Panc1 (cell line): ENCODE data around the gene CFAP20DC. TPM values are rescaled to one million over a fixed set of nuclear protein-coding genes. Genes with fewer than 3 reads are reported as not detected.

Experiments
- ATAC-seq: fragments of 200-7000 bp; cut with Tn5 transposase; 2 replicates; pipeline ENCODE4 v1.9.1; 2020; ENCODE audit warnings: mild to moderate bottlenecking, moderate library complexity
- BruUV-seq: library from RNA; stranded (reverse); fragments of 400-500 nt; replicated peaks from 2 replicates; lab custom pipeline; 2021; lab: Mats Ljungman, UMichigan
- CTCF ChIA-PET: fragments of 300-600 bp; sonication (Branson Sonifier 250); formaldehyde crosslinking; loops from one replicate; lab custom pipeline; 2022; ENCODE audit warnings: antibody characterized with exemption; lab: Charles Lee
- POLR2A ChIA-PET: fragments of 300-600 bp; sonication (Branson Sonifier 250); formaldehyde crosslinking; loops from one replicate; lab custom pipeline; 2022; ENCODE audit warnings: antibody characterized with exemption; lab: Charles Lee
- DNase-seq: peaks from one replicate; pipeline ENCODE4 v3.0.0-alpha.2; 2010; ENCODE audit warnings: low read depth, low spot score
- H3K27ac ChIP-seq: 2 replicates; pipeline ENCODE4 v1.5.1; 2011; ENCODE audit warnings: mild to moderate bottlenecking, low read length, inconsistent platforms
- H3K27me3 ChIP-seq: fragments of 200-500 bp; sonication (Bioruptor generic); 2 replicates; pipeline ENCODE4 v1.6.0; 2014; ENCODE audit warnings: low read length, inconsistent platforms; ENCODE audit not compliant: control insufficient read depth, insufficient read depth
- H3K36me3 ChIP-seq: fragments of 200-500 bp; sonication (Bioruptor generic); 2 replicates; pipeline ENCODE4 v1.5.1; 2014; ENCODE audit warnings: inconsistent platforms, mild to moderate bottlenecking, low read length, moderate library complexity; ENCODE audit not compliant: control insufficient read depth, insufficient read depth
- H3K4me1 ChIP-seq: 2 replicates; pipeline ENCODE4 v1.5.1; 2011; ENCODE audit warnings: inconsistent platforms, mild to moderate bottlenecking, low read length, moderate library complexity; ENCODE audit not compliant: control insufficient read depth, insufficient read depth
- H3K4me3 ChIP-seq, 2 experiments: 2 replicates each; pipeline ENCODE4 v1.5.1; 2011 to 2012; ENCODE audit warnings: low read depth in 2 of 2, low read length in 2 of 2, mild to moderate bottlenecking in 2 of 2, inconsistent platforms in 1 of 2, moderate library complexity in 1 of 2
- H3K9me3 ChIP-seq: fragments of 200-500 bp; sonication (Bioruptor generic); 2 replicates; pipeline ENCODE4 v1.5.1; 2014; ENCODE audit warnings: low read depth, mild to moderate bottlenecking, inconsistent platforms, low read length, moderate library complexity; ENCODE audit not compliant: control insufficient read depth, insufficient read depth
- CTCF ChIP-seq: fragments of 450-650 bp; IDR thresholded peaks from 2 replicates; pipeline ENCODE4 v1.5.1; 2017; ENCODE audit warnings: mild to moderate bottlenecking
- POLR2AphosphoS5 ChIP-seq: IDR thresholded peaks from 2 replicates; pipeline ENCODE4 v1.6.1; 2012; ENCODE audit warnings: mild to moderate bottlenecking, low read depth, low read length, moderate library complexity
- REST ChIP-seq, 2 experiments: IDR thresholded peaks; 2 replicates each; pipeline ENCODE4 v1.6.1; 2011 to 2012; ENCODE audit warnings: low read depth in 2 of 2, control low read depth in 1 of 2, low read length in 1 of 2, mild to moderate bottlenecking in 1 of 2, moderate library complexity in 1 of 2; ENCODE audit not compliant: insufficient read depth in 1 of 2
- SIN3A ChIP-seq: IDR thresholded peaks from 2 replicates; pipeline ENCODE4 v1.6.1; 2012; ENCODE audit warnings: low read depth, mild to moderate bottlenecking, low read length, moderate library complexity, borderline replicate concordance; ENCODE audit not compliant: insufficient read depth
- TCF7L2 ChIP-seq: IDR thresholded peaks from 2 replicates; pipeline ENCODE4 v1.6.1; 2011; ENCODE audit warnings: mild to moderate bottlenecking, low read depth, low read length, inconsistent platforms
- in situ Hi-C: cut with HindIII; loops from 2 replicates; pipeline ENCODE4 v1.10.0; 2016; ENCODE audit warnings: low sequenced_read_pairs, low pct_unique_long_range_greater_than_20kb
- intact Hi-C: fragments of 100-400 bp; cut with micrococcal nuclease; formaldehyde crosslinking; loops from one replicate; pipeline ENCODE4 v1.10.0; 2022; ENCODE audit not compliant: unreplicated experiment
- total RNA-seq: library from RNA; stranded (reverse); gene quantifications from one replicate; pipeline ENCODE4 v1.2.1, GENCODE V29; 2021; ENCODE audit not compliant: unreplicated experiment

The CFAP20DC gene
- total RNA-seq, 1 experiment from 2014 or later = 4.0 TPM

- Histone ChIP-seq H3K9me3 (no peaks in the 10 kb centered on the region), H3K27me3 (no peaks in the 10 kb centered on the region), H3K36me3 (no peaks in the 10 kb centered on the region), H3K27ac (no peak overlapping the region), H3K4me1 (no peaks in the 10 kb centered on the region), H3K4me3 (no peak overlapping the region)
- POLR2A ChIA-PET = no interaction called here
- no peak for DNase-seq
- no TSS peak for BruUV-seq
- intact Hi-C loops = no loop called here
- in situ Hi-C loops = no loop called here
- ATAC-seq = no peak
- TF ChIP-seq REST (IDR thresholded peaks at IDR 0.05; ENCODE audit: insufficient read depth in 1 of 2, low read depth in 2 of 2, low read length in 1 of 2) = no peak
- TF ChIP-seq TCF7L2 = no peak
- TF ChIP-seq SIN3A = no peak
- TF ChIP-seq CTCF = no peak
- TF ChIP-seq POLR2AphosphoS5 = no peak
- CTCF ChIA-PET = interaction anchor here (0.7 kb wide), 1 partner anchor 32 kb away, joined by 4 read pairs; no protein-coding TSS in a partner anchor
Observed at GRCh38 chr3:58751235-58751634, 298.6 kb downstream of the CFAP20DC start.

- in situ Hi-C loops = no loop called here
- no peak overlapping the region for H3K4me3 ChIP-seq
- TF ChIP-seq CTCF (no peak), TCF7L2 (no peak), SIN3A (no peak), POLR2AphosphoS5 (no peak)
- intact Hi-C loops = no loop called here
- H3K27me3 ChIP-seq = no peaks in the 10 kb centered on the region
- H3K27ac ChIP-seq = no peak overlapping the region
- ChIA-PET CTCF (no interaction called here), POLR2A (no interaction called here)
- no peaks in the 10 kb centered on the region for H3K4me1 ChIP-seq
- no peaks in the 10 kb centered on the region for H3K9me3 ChIP-seq
- BruUV-seq = no TSS peak
- ATAC-seq = no peak
- H3K36me3 ChIP-seq = no peaks in the 10 kb centered on the region
- DNase-seq = no peak
Observed at GRCh38 chr3:58749948-58750347, 299.9 kb downstream of the CFAP20DC start.
